Neural progenitor cell (in vitro differentiated cells): Measurements from ENCODE around the gene SETD2.
"Not testable (repeated sequence)": the region's sequence is repeated elsewhere in the genome, so short reads cannot be mapped to it uniquely, and the experiment has no call there.

Source experiments
- CTCF ChIP-seq: fragments of 200-600 bp; sonication (generic); IDR thresholded peaks from 2 replicates; pipeline ENCODE4 v1.5.1; 2017; ENCODE audit warnings: antibody characterized with exemption, mild to moderate bottlenecking
- EZH2phosphoT487 ChIP-seq: fragments of 200-600 bp; sonication (generic); IDR thresholded peaks from 2 replicates; pipeline ENCODE4 v1.6.1; 2017; ENCODE audit warnings: antibody characterized with exemption

- not testable (repeated sequence) for TF ChIP-seq CTCF, EZH2phosphoT487
Observed at GRCh38 chr3:47026432-47026831, 137.5 kb downstream of the SETD2 start.
